ENCODE data around the gene ATP8A1.

DNA sequence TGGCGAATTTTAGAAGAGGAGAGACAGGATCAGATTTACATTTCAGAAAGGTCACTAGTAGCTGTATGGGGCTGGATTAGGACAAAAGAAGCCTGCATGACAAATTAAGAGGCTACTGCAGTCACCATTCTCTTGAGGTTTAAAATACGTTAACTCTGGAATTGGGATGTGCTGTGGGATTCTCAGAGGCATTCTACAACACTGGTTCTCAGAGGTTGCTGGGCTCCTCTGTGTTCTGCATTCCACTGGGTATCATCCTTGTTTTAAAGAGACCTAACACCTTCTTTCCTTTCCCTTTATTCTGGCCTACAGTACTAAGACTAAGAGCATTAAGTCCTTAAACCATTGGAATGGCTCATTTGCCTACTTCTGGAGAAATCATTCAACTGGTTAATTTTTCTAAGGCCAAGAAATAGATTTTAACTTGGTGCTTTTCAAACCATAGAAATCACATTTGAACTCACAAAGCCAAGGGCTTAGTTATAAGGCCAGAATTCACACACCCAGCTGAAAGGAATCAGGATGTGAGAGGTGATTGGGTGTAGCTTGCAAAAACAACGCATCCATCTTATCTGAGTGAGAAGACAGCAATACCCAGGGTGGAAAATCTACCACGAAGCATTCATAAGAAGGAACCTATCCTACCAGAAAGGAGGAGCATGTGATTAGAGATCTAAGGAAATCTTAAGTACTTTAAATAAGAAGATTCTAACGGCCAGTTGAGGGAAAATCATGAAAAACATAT lies 143.0 kb downstream of the ATP8A1 start:
- TF ChIP-seq, protein P1, sequence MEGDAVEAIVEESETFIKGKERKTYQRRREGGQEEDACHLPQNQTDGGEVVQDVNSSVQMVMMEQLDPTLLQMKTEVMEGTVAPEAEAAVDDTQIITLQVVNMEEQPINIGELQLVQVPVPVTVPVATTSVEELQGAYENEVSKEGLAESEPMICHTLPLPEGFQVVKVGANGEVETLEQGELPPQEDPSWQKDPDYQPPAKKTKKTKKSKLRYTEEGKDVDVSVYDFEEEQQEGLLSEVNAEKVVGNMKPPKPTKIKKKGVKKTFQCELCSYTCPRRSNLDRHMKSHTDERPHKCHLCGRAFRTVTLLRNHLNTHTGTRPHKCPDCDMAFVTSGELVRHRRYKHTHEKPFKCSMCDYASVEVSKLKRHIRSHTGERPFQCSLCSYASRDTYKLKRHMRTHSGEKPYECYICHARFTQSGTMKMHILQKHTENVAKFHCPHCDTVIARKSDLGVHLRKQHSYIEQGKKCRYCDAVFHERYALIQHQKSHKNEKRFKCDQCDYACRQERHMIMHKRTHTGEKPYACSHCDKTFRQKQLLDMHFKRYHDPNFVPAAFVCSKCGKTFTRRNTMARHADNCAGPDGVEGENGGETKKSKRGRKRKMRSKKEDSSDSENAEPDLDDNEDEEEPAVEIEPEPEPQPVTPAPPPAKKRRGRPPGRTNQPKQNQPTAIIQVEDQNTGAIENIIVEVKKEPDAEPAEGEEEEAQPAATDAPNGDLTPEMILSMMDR (IDR thresholded peaks at IDR 0.05), result no peak
- TF ChIP-seq POLR2AphosphoS5 (IDR thresholded peaks at IDR 0.05), result no peak
- TF ChIP-seq POLR2A (IDR thresholded peaks at IDR 0.05), result no peak

All from prostate gland (tissue), 2 donors.